Esophagus squamous epithelium (tissue), 5 donors: Measurements from ENCODE around the gene ARMH1. TPM values are rescaled to one million over a fixed set of nuclear protein-coding genes. Genes with fewer than 3 reads are reported as not detected.
"Not testable (repeated sequence)": the region's sequence is repeated elsewhere in the genome, so short reads cannot be mapped to it uniquely, and the experiment has no call there.

Experiments used
- DNase-seq: peaks from one replicate; lab custom pipeline; 2025; lab: John Stamatoyannopoulos, UW
- H3K27ac ChIP-seq, 4 donors: fragments of 200-600 bp; sonication (generic); one replicate each; pipeline ENCODE4 v1.5.1; 2016 to 2019; ENCODE audit warnings: mild to moderate bottlenecking in 1 of 4
- H3K27me3 ChIP-seq, 4 donors: fragments of 200-600 bp; sonication (generic); 1 replicate in 3 of 4; 2 replicates in 1 of 4; pipeline versions ENCODE4 v1.5.1 to v1.6.0; 2017 to 2021; ENCODE audit warnings: antibody characterized with exemption in 1 of 4
- H3K36me3 ChIP-seq, 3 donors: fragments of 200-600 bp; sonication (generic); one replicate each; pipeline ENCODE4 v1.5.1; 2016 to 2019
- H3K4me1 ChIP-seq, 3 donors: fragments of 200-600 bp; sonication (generic); one replicate each; pipeline ENCODE4 v1.5.1; 2017 to 2019
- H3K4me3 ChIP-seq, 4 donors: fragments of 200-600 bp; sonication (generic); 1 replicate in 3 of 4; 2 replicates in 1 of 4; pipeline ENCODE4 v1.5.1; 2016 to 2019; ENCODE audit warnings: mild to moderate bottlenecking in 2 of 4, moderate library complexity in 1 of 4
- H3K9me3 ChIP-seq, 3 donors: fragments of 200-600 bp; sonication (generic); one replicate each; pipeline ENCODE4 v1.5.1; 2016 to 2019
- POLR2A ChIP-seq, 4 donors: fragments of 450-650 bp; IDR thresholded peaks; one replicate each; pipeline ENCODE4 v1.6.1; 2017; ENCODE audit warnings: antibody characterized with exemption in 4 of 4, mild to moderate bottlenecking in 4 of 4, moderate library complexity in 3 of 4
- WGBS, 2 donors: methylation state at CpG; one replicate each; pipeline ENCODE4 v1.1.5; 2018; 5-methylcytosine and 5-hydroxymethylcytosine counted together
- intact Hi-C: fragments of 100-400 bp; cut with DNase I; formaldehyde crosslinking; loops from one replicate; pipeline ENCODE4 v1.15.0; 2022
- total RNA-seq, 4 donors: library from RNA; depleted of rRNA; stranded (reverse); fragments of >200 nt; gene quantifications; one replicate each; pipeline ENCODE4 v1.1.0, GENCODE V29; 2016
- TF ChIP-seq, protein P1 (sequence below), 6 experiments: fragments of 450-650 bp in 4 of 6; fragments of 200-600 bp in 2 of 6; sonication (generic) in 2 of 6; IDR thresholded peaks; one replicate each; pipeline ENCODE4 v1.5.1; 2016 to 2019; ENCODE audit warnings: antibody characterized with exemption in 6 of 6, mild to moderate bottlenecking in 4 of 6, moderate library complexity in 4 of 6
- donor health status: DM: yes; HTN: yes; CAD: no.

Gene ARMH1
- total RNA-seq, 4 donors from 2014 or later = 1.3 TPM; not detected in 3

DNA sequence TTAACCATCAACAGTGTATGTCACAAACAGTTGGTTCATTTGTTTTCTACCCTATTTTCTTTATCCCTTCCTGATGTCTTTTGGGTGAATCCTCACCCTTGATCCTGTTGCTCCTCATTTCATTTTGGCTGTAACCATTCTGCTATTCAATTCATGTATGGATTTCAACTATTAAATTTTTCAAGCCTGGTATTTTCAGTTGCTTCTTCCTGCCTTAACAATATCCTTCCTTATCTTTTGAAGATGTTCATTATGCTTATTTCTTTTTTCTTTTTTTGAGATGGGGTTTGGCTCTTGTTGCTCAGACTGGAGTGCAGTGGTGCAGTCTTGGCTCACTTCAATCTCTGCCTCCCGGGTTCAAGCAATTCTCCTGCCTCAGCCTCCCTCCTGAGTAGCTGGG is 59.3 kb downstream of the ARMH1 start:
- WGBS, 2 donors = 89% methylated on average over 1 of the region's 1 CpG
- peak overlapping the region in 2 of 4 donors; percentile 31 to 42 for H3K27ac ChIP-seq

GRCh38 chr1:44735992-44736391 is 61.5 kb downstream of the ARMH1 start:
- Histone ChIP-seq H3K36me3 (no peaks in the 10 kb centered on the region), H3K4me1 (peaks cover 7 to 27% (median 11%) of the 10 kb centered on the region in 3 donors), H3K9me3 (no peaks in the 10 kb centered on the region), H3K4me3 (no peak overlapping the region), H3K27me3 (no peaks in the 10 kb centered on the region), H3K27ac (no peak overlapping the region)
- intact Hi-C loops = no loop called here
- DNase-seq = no peak
- 100% methylated on average over 1 of the region's 1 CpG for WGBS, 2 donors
- no peak for TF ChIP-seq POLR2A (IDR thresholded peaks at IDR 0.05)
- TF ChIP-seq, protein P1, sequence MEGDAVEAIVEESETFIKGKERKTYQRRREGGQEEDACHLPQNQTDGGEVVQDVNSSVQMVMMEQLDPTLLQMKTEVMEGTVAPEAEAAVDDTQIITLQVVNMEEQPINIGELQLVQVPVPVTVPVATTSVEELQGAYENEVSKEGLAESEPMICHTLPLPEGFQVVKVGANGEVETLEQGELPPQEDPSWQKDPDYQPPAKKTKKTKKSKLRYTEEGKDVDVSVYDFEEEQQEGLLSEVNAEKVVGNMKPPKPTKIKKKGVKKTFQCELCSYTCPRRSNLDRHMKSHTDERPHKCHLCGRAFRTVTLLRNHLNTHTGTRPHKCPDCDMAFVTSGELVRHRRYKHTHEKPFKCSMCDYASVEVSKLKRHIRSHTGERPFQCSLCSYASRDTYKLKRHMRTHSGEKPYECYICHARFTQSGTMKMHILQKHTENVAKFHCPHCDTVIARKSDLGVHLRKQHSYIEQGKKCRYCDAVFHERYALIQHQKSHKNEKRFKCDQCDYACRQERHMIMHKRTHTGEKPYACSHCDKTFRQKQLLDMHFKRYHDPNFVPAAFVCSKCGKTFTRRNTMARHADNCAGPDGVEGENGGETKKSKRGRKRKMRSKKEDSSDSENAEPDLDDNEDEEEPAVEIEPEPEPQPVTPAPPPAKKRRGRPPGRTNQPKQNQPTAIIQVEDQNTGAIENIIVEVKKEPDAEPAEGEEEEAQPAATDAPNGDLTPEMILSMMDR (IDR thresholded peaks at IDR 0.05) = no peak

More for the DNA sequence above, 59.3 kb downstream of the ARMH1 start:
- peaks cover 0 to 34% (median 11%) of the 10 kb centered on the region in 3 donors for H3K4me1 ChIP-seq
- no peaks in the 10 kb centered on the region for H3K36me3 ChIP-seq
- DNase-seq = no peak
- intact Hi-C loops = loop anchor here (5.0 kb wide), 1 partner anchor 44 kb away; the partner anchor contains the start of gene RPS8
- no peaks in the 10 kb centered on the region for H3K9me3 ChIP-seq
- no peaks in the 10 kb centered on the region for H3K27me3 ChIP-seq
- TF ChIP-seq POLR2A (IDR thresholded peaks at IDR 0.05) = no peak
- TF ChIP-seq, protein P1 (IDR thresholded peaks at IDR 0.05) = no peak
- no peak overlapping the region for H3K4me3 ChIP-seq

DNA sequence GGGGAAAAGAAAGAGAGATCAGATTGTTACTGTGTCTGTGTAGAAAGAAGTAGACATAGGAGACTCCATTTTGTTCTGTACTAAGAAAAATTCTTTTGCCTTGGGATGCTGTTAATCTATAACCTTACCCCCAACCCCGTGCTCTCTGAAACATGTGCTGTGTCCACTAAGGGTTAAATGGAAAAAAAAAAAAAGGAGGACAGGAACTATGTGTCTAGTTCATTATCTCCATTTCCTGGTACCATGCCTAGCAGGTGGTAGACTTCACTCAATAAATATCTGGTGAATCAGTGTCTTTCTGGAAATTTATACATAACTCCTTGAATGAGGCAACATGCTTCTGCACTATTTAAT is 64.4 kb downstream of the ARMH1 start:
- H3K27ac ChIP-seq = peak overlapping the region; percentile 91 to 95 (median 92)
- 79 to 100% methylated on average over 1 of the region's 1 CpG for WGBS, 2 donors
- peak overlapping the region; percentile 46 to 75 (median 60) for H3K4me3 ChIP-seq
- intact Hi-C loops, DNase-seq, H3K9me3 ChIP-seq, H3K27me3 ChIP-seq, H3K36me3 ChIP-seq: not testable (repeated sequence)
- peaks cover 7 to 14% (median 8%) of the 10 kb centered on the region in 3 donors for H3K4me1 ChIP-seq

GRCh38 chr1:44739307-44740178 is 65.0 kb downstream of the ARMH1 start, which contains the start of gene KIF2C:
TSS of gene KIF2C (plus strand) at chr1:44739837. CDS start at chr1:44739933, 96 bp downstream.
- H3K27ac ChIP-seq = peak within 1 kb of the TSS; percentile 91 to 95 (median 92)
- WGBS, 2 donors = 0 to 1% methylated on average over 13 to 40 of the region's 57 CpGs
- intact Hi-C loops = no loop called here
- H3K27me3 ChIP-seq = no peaks in the 10 kb centered on the region
- TF ChIP-seq, protein P1 (IDR thresholded peaks at IDR 0.05) = peak in 2 of 6 experiments; percentile 18 to 44
- TF ChIP-seq POLR2A (IDR thresholded peaks at IDR 0.05) = peak in 3 of 4 donors; percentile 31 to 71 (median 37)
- no peaks in the 10 kb centered on the region for H3K36me3 ChIP-seq
- H3K9me3 ChIP-seq = no peaks in the 10 kb centered on the region
- peaks cover 7 to 14% (median 8%) of the 10 kb centered on the region in 3 donors for H3K4me1 ChIP-seq
- H3K4me3 ChIP-seq = peak within 1 kb of the TSS; percentile 46 to 75 (median 60)
- DNase-seq = peak; percentile 71

DNA sequence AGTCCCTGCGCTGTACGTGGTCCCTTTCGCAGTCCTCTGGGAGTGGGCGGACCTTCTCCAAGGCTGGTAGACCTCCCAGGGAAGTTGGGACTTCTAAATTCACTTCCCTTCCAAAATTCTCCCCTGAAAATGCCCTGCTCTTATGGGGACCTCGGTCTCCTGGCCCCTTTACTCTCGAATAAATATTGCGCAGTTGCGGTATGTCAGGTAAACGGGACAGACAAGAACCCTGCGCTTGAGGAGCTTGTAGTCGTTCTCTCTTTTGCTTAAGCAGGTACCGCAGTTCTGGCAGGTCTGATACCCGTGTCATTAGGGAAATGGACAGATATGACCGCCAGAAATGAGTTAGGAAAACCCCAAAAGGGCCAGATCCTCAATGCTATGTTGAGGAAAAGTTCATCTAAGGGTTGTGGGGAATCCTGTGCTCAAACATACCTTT is 65.7 kb downstream of the ARMH1 start:
- peak overlapping the region; percentile 46 to 75 (median 60) for H3K4me3 ChIP-seq
- WGBS, 2 donors = 5 to 7% methylated on average over 12 to 14 of the region's 14 CpGs

More for the DNA sequence above, 65.7 kb downstream of the ARMH1 start:
- intact Hi-C loops = no loop called here
- no peaks in the 10 kb centered on the region for H3K36me3 ChIP-seq
- no peaks in the 10 kb centered on the region for H3K27me3 ChIP-seq
- TF ChIP-seq, protein P1 (IDR thresholded peaks at IDR 0.05) = no peak
- no peak for TF ChIP-seq POLR2A (IDR thresholded peaks at IDR 0.05)
- peak overlapping the region; percentile 91 to 95 (median 92) for H3K27ac ChIP-seq
- H3K4me1 ChIP-seq = peaks cover 7 to 14% (median 8%) of the 10 kb centered on the region in 3 donors
- no peak for DNase-seq
- no peaks in the 10 kb centered on the region for H3K9me3 ChIP-seq
